ENCODE results near the gene SPOCD1.
A peak's percentile ranks its signal among the peaks of the same experiment; 100 is the strongest.

The SPOCD1 gene

DNA sequence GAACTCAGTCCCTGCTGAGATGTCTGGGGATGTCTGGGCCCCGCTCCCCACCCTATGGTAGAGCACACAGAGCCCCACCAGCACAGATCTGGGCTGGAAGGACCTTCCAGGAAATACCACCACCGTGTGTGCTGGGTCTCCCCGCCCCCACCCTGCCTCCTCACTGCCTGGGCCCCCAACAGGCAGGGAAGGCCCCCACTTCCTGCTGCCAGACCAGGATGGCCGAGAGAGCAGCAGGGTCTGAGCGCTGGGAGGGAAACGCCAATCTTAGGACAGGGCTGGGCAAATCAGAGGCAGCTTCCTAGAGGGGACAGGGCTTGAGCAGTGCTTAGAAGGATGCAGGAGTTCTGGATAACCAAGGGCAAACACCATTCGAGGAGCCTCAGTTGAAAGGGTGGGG lies 63.6 kb downstream of the SPOCD1 start:
- H3K4me3 ChIP-seq (ENCODE audit: low read depth in 1 of 2, low read length in 2 of 2): no peak overlapping the region
- H3K9ac ChIP-seq (ENCODE audit: low read depth in 1 of 2, low read length in 2 of 2): no peak overlapping the region
- H3K27me3 ChIP-seq (ENCODE audit: control insufficient read depth in 1 of 2, insufficient read depth in 2 of 2, low read length in 2 of 2): peaks cover 0 to 3% of the 10 kb centered on the region in 2 donors
- peaks cover 25 to 34% of the 10 kb centered on the region in 2 donors for H3K4me1 ChIP-seq (ENCODE audit: control insufficient read depth in 1 of 2, insufficient read depth in 2 of 2, low read length in 2 of 2)
- no peak overlapping the region for H3K27ac ChIP-seq (ENCODE audit: low read depth, low read length)
- no peaks in the 10 kb centered on the region for H3K36me3 ChIP-seq (ENCODE audit: control insufficient read depth in 1 of 2, insufficient read depth in 2 of 2, low read length in 2 of 2)
- no peaks in the 10 kb centered on the region for H3K9me3 ChIP-seq (ENCODE audit: control insufficient read depth in 1 of 2, low read length in 2 of 2)

- no peak overlapping the region for H3K9ac ChIP-seq (ENCODE audit: low read depth in 1 of 2, low read length in 2 of 2)
- no peak overlapping the region for H3K4me3 ChIP-seq (ENCODE audit: low read depth in 1 of 2, low read length in 2 of 2)
- H3K36me3 ChIP-seq (ENCODE audit: control insufficient read depth in 1 of 2, insufficient read depth in 2 of 2, low read length in 2 of 2): no peaks in the 10 kb centered on the region
- peaks cover 25 to 34% of the 10 kb centered on the region in 2 donors for H3K4me1 ChIP-seq (ENCODE audit: control insufficient read depth in 1 of 2, insufficient read depth in 2 of 2, low read length in 2 of 2)
- H3K27ac ChIP-seq (ENCODE audit: low read depth, low read length): no peak overlapping the region
- peaks cover 0 to 3% of the 10 kb centered on the region in 2 donors for H3K27me3 ChIP-seq (ENCODE audit: control insufficient read depth in 1 of 2, insufficient read depth in 2 of 2, low read length in 2 of 2)
- no peaks in the 10 kb centered on the region for H3K9me3 ChIP-seq (ENCODE audit: control insufficient read depth in 1 of 2, low read length in 2 of 2)
These were observed 64.0 kb downstream of the SPOCD1 start for GRCh38 chr1:31751822-31752241.

DNA sequence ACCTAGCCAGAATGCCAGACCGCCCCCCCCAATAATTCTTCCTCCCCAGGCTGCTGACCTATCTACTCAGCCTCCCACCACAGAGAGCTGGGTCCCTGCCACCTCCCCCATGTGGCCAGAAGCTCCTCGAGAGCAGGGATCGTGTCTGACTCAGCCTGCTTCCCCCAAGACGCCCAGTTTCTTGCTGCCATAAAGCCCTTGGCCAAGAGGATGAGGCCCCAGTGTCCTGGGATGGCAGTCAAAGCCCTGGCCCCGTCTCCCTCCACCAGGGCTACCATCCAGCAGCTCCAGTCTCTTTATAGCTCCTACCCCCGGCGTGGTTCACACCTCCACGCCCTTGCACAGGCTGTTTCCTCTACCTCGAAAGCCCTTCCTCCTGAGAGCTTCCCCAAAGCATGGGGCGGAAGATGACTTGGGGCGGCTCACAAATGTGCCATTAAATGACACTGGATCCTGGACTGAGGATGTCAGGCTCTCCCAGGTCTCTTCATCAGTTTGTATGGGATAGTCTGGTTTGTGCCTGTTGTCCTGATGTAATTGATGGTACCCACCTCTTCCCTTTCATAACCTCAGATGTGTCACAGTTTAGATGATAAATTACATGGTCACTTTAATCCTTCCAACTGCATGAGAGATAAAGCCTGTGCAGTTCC lies 64.8 kb downstream of the SPOCD1 start:
- peaks cover 0 to 3% of the 10 kb centered on the region in 2 donors for H3K27me3 ChIP-seq (ENCODE audit: control insufficient read depth in 1 of 2, insufficient read depth in 2 of 2, low read length in 2 of 2)
- no peak overlapping the region for H3K27ac ChIP-seq (ENCODE audit: low read depth, low read length)
- no peaks in the 10 kb centered on the region for H3K36me3 ChIP-seq (ENCODE audit: control insufficient read depth in 1 of 2, insufficient read depth in 2 of 2, low read length in 2 of 2)
- peaks cover 32 to 39% of the 10 kb centered on the region in 2 donors for H3K4me1 ChIP-seq (ENCODE audit: control insufficient read depth in 1 of 2, insufficient read depth in 2 of 2, low read length in 2 of 2)
- no peaks in the 10 kb centered on the region for H3K9me3 ChIP-seq (ENCODE audit: control insufficient read depth in 1 of 2, low read length in 2 of 2)
- H3K4me3 ChIP-seq (ENCODE audit: low read depth in 1 of 2, low read length in 2 of 2): no peak overlapping the region
- no peak overlapping the region for H3K9ac ChIP-seq (ENCODE audit: low read depth in 1 of 2, low read length in 2 of 2)

GRCh38 chr1:31749785-31750735 lies 65.8 kb downstream of the SPOCD1 start:
- H3K27me3 ChIP-seq (ENCODE audit: control insufficient read depth in 1 of 2, insufficient read depth in 2 of 2, low read length in 2 of 2): peaks cover 0 to 3% of the 10 kb centered on the region in 2 donors
- no peak overlapping the region for H3K9ac ChIP-seq (ENCODE audit: low read depth in 1 of 2, low read length in 2 of 2)
- H3K4me1 ChIP-seq (ENCODE audit: control insufficient read depth in 1 of 2, insufficient read depth in 2 of 2, low read length in 2 of 2): peaks cover 40 to 47% of the 10 kb centered on the region in 2 donors
- H3K27ac ChIP-seq (ENCODE audit: low read depth, low read length): no peak overlapping the region
- H3K36me3 ChIP-seq (ENCODE audit: control insufficient read depth in 1 of 2, insufficient read depth in 2 of 2, low read length in 2 of 2): no peaks in the 10 kb centered on the region
- H3K9me3 ChIP-seq (ENCODE audit: control insufficient read depth in 1 of 2, low read length in 2 of 2): no peaks in the 10 kb centered on the region
- H3K4me3 ChIP-seq (ENCODE audit: low read depth in 1 of 2, low read length in 2 of 2): no peak overlapping the region

- Histone ChIP-seq H3K27ac (ENCODE audit: low read depth, low read length) (no peak overlapping the region), H3K4me1 (ENCODE audit: control insufficient read depth in 1 of 2, insufficient read depth in 2 of 2, low read length in 2 of 2) (peaks cover 43% of the 10 kb centered on the region in 2 donors), H3K36me3 (ENCODE audit: control insufficient read depth in 1 of 2, insufficient read depth in 2 of 2, low read length in 2 of 2) (no peaks in the 10 kb centered on the region), H3K9ac (ENCODE audit: low read depth in 1 of 2, low read length in 2 of 2) (no peak overlapping the region), H3K9me3 (ENCODE audit: control insufficient read depth in 1 of 2, low read length in 2 of 2) (no peaks in the 10 kb centered on the region), H3K4me3 (ENCODE audit: low read depth in 1 of 2, low read length in 2 of 2) (no peak overlapping the region), H3K27me3 (ENCODE audit: control insufficient read depth in 1 of 2, insufficient read depth in 2 of 2, low read length in 2 of 2) (peaks cover 0 to 3% of the 10 kb centered on the region in 2 donors)
These were observed 67.5 kb downstream of the SPOCD1 start for GRCh38 chr1:31748365-31748764.

DNA sequence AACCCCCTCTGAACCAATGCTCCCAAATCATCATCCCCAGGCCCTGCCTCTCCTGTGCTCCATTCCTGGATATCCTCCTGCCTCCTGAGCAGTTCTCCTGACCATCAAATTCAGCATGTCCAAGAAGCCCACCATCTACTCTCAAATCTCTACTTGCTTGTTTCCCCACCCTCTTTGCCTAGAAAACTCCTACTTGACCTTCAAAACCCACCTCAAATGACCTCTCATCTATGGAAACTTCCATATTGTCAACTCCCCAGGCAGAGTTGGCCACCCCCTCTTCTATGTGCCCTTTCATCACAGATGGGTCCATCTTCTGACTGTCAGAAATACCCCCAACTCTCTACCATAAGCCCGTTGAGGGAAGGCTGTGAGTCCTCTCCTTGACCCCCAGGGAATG lies 68.5 kb downstream of the SPOCD1 start:
- no peaks in the 10 kb centered on the region for H3K36me3 ChIP-seq (ENCODE audit: control insufficient read depth in 1 of 2, insufficient read depth in 2 of 2, low read length in 2 of 2)
- H3K27me3 ChIP-seq (ENCODE audit: control insufficient read depth in 1 of 2, insufficient read depth in 2 of 2, low read length in 2 of 2): peaks cover 0 to 3% of the 10 kb centered on the region in 2 donors
- H3K9me3 ChIP-seq (ENCODE audit: control insufficient read depth in 1 of 2, low read length in 2 of 2): no peaks in the 10 kb centered on the region
- no peak overlapping the region for H3K27ac ChIP-seq (ENCODE audit: low read depth, low read length)
- no peak overlapping the region for H3K9ac ChIP-seq (ENCODE audit: low read depth in 1 of 2, low read length in 2 of 2)
- H3K4me1 ChIP-seq (ENCODE audit: control insufficient read depth in 1 of 2, insufficient read depth in 2 of 2, low read length in 2 of 2): peaks cover 33 to 35% of the 10 kb centered on the region in 2 donors
- no peak overlapping the region for H3K4me3 ChIP-seq (ENCODE audit: low read depth in 1 of 2, low read length in 2 of 2)

DNA sequence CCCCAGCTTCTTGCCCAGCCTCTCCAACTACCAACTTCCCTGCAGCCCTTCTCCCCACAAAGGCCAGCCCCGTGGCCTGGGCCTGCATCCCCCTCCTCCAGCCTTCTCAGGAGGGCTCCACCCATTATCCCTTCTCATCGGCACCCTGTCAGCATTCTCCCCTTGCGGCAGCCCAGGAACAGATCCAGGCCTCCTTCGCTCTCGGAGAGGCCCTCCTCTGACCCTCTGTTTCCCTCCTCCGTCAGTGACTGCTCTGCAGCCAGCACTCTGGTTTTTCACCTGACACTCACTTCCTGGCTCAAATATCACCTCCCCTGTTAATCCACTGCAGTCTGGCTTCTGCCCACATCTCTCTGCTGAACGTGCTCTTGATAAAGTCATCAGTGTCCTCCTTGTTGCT lies 69.1 kb downstream of the SPOCD1 start:
- H3K4me3 ChIP-seq (ENCODE audit: low read depth in 1 of 2, low read length in 2 of 2): no peak overlapping the region
- H3K27ac ChIP-seq (ENCODE audit: low read depth, low read length): no peak overlapping the region
- peaks cover 31% of the 10 kb centered on the region in 2 donors for H3K4me1 ChIP-seq (ENCODE audit: control insufficient read depth in 1 of 2, insufficient read depth in 2 of 2, low read length in 2 of 2)
- H3K27me3 ChIP-seq (ENCODE audit: control insufficient read depth in 1 of 2, insufficient read depth in 2 of 2, low read length in 2 of 2): peaks cover 0 to 3% of the 10 kb centered on the region in 2 donors
- no peak overlapping the region for H3K9ac ChIP-seq (ENCODE audit: low read depth in 1 of 2, low read length in 2 of 2)
- H3K36me3 ChIP-seq (ENCODE audit: control insufficient read depth in 1 of 2, insufficient read depth in 2 of 2, low read length in 2 of 2): no peaks in the 10 kb centered on the region
- H3K9me3 ChIP-seq (ENCODE audit: control insufficient read depth in 1 of 2, low read length in 2 of 2): no peaks in the 10 kb centered on the region

DNA sequence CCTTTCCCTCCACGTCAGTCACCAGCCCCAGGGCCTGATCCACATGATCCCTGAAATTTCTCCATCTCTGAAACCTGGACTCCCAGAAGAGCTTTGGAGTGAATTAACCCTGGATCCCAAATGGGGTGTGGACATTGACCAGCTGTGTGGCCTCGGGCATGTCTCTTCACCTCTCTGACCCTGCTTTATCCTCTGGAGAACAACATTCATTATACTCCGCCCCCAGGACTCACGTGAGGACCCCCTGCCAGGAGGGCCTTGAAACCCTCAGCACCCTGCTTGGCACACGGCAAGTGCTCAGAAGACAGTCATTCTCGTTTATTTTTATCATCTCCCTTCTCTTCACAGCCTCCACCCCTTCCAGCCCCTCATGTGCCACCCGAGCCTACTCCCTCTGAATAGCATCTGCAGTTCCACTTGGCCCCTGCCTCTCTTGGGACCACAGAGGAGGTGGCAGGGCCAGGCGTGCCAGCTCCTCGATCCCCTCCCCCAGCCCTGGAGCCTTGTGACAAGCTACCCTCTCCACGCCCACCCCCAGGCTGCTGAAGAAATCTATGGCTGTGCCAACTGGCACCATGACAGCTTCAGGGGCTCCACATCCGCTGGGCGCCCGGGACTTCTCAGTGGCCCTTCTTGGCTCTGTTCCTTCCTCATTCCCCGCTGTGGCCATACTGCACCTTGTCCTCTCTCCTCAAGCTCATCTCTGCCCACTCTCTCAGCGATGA lies 69.7 kb downstream of the SPOCD1 start:
- Histone ChIP-seq H3K9me3 (ENCODE audit: control insufficient read depth in 1 of 2, low read length in 2 of 2) (no peaks in the 10 kb centered on the region), H3K27ac (ENCODE audit: low read depth, low read length) (no peak overlapping the region), H3K36me3 (ENCODE audit: control insufficient read depth in 1 of 2, insufficient read depth in 2 of 2, low read length in 2 of 2) (no peaks in the 10 kb centered on the region), H3K9ac (ENCODE audit: low read depth in 1 of 2, low read length in 2 of 2) (peak overlapping the region in 1 of 2 donors; percentile 35), H3K27me3 (ENCODE audit: control insufficient read depth in 1 of 2, insufficient read depth in 2 of 2, low read length in 2 of 2) (peaks cover 0 to 3% of the 10 kb centered on the region in 2 donors), H3K4me1 (ENCODE audit: control insufficient read depth in 1 of 2, insufficient read depth in 2 of 2, low read length in 2 of 2) (peaks cover 28 to 31% of the 10 kb centered on the region in 2 donors), H3K4me3 (ENCODE audit: low read depth in 1 of 2, low read length in 2 of 2) (no peak overlapping the region)

- Histone ChIP-seq H3K9ac (ENCODE audit: low read depth in 1 of 2, low read length in 2 of 2) (peak overlapping the region; percentile 44 to 59), H3K36me3 (ENCODE audit: control insufficient read depth in 1 of 2, insufficient read depth in 2 of 2, low read length in 2 of 2) (no peaks in the 10 kb centered on the region), H3K27me3 (ENCODE audit: control insufficient read depth in 1 of 2, insufficient read depth in 2 of 2, low read length in 2 of 2) (peaks cover 0 to 3% of the 10 kb centered on the region in 2 donors), H3K4me1 (ENCODE audit: control insufficient read depth in 1 of 2, insufficient read depth in 2 of 2, low read length in 2 of 2) (peaks cover 26 to 31% of the 10 kb centered on the region in 2 donors), H3K4me3 (ENCODE audit: low read depth in 1 of 2, low read length in 2 of 2) (peak overlapping the region; percentile 58 to 66), H3K27ac (ENCODE audit: low read depth, low read length) (no peak overlapping the region), H3K9me3 (ENCODE audit: control insufficient read depth in 1 of 2, low read length in 2 of 2) (no peaks in the 10 kb centered on the region)
These were observed 70.5 kb downstream of the SPOCD1 start for GRCh38 chr1:31745096-31745945.

All from duodenal mucosa (tissue), 2 donors.